Activated CD4-positive, alpha-beta T cell treated with anti-CD3 and anti-CD28 coated beads for 48 hours (primary cell): ENCODE data around the gene TBC1D4.
"Not testable (repeated sequence)": the region's sequence is repeated elsewhere in the genome, so short reads cannot be mapped to it uniquely, and the experiment has no call there.

ENCODE experiments used
- DNase-seq: peaks from one replicate; pipeline ENCODE4 v3.0.0-alpha.2; 2020

TBC1D4 gene

DNA sequence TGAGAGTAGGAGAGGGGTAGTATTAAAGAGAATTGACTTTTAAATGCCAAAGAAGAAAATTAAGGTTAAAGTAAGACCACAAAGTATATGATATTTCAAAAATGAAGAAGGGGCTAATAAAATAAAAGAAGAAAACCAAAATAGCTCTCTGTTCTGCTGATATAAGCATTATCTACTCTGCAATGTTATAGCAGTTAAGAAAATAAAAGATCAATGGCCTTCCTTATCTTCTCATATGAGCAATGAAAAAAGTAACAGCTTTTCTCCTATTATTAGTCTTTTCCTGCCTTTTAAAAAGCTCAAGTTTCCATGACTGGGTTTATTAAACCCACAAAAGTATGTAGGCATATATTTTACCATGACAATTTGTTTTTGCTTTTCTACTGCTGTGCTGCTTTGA, 126.4 kb downstream of the TBC1D4 start:
- DNase-seq: no peak

DNA sequence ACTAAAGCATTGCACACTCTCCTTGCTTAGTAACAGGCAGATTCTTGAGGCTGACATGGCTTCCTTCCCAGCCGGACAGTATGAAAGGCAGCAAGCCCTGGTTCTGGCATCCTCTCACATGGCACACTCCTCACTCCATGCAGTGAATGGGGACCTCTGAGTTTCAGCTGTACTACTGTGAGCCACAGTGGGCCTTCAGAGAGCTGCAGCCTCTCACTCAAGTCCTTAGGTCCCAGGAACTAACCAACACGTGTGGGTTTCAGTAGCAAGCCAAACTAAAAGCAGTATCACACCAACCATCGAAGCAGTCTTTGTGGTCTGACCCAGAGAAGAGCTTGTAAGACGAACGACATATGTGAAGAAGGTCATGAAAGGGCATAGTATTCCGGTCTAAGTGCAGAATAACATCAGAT, 128.2 kb downstream of the TBC1D4 start:
- DNase-seq: no peak

DNA sequence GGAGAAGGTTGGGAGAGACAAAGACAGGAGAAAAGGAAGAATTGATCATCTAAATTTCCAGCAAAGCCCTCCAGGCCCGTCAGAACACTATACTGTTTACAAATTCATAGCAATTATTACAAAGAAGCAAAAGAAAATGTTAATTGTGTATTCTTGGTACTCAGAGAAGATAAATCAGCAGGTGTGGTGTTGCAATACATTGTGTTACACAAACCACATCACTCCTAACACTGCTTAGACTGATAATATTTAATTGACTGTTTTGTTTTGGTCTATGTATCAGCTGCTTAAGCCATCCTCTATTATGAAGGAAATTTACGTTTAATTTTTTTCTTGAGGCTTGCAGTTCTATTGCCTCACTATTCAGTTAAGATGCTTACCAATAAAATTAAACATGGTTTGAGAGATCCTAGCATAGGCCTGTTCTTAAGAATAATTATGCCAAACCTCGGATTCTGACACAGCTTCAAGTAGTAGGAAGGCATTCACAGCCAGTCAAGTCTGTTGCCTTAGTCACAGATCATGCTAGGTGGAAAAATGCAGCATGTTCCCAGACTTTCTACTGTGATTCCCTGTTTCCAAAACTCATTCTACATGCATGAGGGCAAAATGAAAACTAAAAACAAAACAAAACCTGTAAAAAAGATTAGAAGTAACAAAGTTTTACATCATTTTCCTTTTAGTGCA, 129.2 kb downstream of the TBC1D4 start:
- no peak for DNase-seq

DNA sequence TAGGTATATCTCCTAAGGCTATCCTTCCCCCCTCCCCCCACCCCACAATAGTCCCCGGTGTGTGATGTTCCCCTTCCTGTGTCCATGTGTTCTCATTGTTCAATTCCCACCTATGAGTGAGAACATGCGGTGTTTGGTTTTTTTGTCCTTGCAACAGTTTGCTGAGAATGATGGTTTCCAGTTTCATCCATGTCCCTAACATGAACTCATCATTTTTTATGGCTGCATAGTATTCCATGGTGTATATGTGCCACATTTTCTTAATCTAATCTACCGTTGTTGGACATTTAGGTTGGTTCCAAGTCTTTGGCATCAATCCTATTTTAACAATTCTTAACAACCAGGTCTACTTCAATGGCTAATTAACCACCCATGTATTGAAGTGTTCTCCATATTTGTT, 130.4 kb downstream of the TBC1D4 start:
- not testable (repeated sequence) for DNase-seq

DNA sequence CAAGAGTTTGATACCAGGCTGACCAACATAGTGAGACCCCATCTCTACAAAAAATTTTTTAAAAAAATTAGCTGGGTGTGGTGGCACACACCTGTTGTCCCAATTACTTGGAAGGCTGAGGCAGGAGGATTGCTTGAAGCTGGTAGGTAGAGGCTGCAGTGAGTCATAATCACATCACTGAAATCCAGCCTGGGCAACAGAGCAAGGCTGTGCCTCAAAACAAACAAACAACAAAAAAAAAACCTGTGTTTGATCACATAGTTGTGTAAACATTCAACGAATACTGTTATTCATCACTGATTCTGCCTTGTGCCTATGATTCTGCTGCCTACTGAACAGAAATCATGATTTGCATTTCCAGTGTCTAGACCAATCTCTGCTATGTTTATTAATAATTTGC, 134.0 kb downstream of the TBC1D4 start:
- DNase-seq: no peak

DNA sequence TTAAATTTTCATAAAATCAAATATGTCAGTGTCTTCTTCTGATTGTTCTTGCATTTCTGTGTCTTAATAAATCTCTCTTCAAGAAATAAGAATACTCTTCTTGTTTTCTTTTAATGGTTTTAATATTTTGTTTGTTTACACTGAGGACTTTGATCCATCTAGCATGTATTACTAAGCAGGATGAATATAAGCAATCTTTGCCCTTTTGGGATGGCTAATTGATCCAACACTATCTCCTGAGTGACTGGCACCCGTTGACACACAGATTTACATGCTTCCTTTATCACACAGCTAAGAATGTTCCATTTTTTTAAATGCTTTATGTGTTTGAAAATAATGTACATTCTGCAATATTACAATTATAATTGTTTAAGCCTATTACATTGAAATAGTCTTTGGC, 134.5 kb downstream of the TBC1D4 start:
- DNase-seq: no peak

DNA sequence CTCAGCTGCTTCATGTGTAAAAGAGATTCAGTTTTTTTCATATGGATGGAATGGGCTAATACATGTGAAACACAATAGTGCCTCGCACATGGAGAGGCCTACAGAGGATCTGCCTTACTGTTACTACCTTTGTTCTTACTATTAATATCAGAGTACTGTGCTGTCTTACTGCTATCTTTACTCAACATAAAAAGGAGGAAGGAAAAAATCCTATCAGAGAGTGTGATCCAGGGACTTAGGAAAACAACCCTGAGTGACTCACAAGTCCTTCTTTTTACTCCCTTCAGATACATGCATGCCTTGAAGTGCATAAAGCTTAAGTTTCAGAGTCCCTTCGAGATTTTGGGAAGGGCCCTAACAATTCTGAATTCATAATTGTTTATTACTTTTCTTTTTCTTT, 136.8 kb downstream of the TBC1D4 start:
- no peak for DNase-seq

DNA sequence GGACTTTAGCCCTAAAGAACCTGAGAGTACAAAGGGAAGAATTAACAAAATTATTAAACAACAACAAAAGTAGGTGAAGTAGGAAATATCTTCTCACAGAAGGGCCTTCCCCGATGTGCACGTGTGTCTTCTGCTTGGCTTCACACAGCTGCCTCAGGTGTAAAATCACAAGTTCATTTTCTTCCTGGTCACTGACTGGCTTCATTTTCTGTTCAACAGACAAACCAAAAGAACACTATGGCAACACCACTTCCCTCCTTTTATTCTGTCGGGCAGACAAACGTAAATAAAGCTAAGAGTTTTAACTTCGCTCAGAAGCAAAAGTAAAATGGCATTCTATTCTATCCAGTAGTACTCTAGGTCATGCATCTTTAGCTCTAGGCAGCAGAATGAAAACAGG, 140.9 kb downstream of the TBC1D4 start:
- DNase-seq: no peak

DNA sequence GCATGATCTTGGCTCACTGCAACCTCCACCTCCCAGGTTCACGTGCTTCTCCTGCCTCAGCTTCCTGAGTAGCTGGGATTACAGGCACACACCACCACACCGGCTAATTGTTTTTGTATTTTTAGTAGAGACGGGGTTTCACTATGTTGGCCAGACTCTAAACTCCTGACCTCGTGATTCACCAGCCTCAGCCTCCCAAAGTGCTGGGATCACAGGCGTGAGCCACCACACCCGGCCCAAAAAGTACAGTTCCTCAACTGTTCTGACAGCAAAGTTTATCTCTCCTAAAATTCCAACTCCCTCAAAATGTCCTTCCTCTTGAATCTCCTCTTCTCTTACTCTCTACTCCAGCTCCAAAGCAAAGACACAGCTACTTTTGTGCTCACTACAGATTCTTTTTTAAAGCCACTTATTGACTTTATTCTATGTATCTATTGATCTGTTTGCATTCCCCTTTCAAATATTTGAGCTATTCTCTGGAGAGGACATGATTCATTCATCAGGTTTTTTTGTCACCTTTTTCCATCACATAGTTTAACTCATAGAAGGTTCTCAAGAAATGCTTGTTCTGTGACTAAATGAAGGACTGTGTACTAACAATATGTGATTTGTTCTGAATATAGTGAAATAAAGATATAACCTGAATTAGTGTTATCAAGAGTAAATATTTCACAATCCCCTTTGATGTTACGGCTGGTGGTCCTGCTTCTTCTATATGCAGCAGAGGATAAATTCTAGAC, 142.2 kb downstream of the TBC1D4 start:
- DNase-seq: no peak

DNA sequence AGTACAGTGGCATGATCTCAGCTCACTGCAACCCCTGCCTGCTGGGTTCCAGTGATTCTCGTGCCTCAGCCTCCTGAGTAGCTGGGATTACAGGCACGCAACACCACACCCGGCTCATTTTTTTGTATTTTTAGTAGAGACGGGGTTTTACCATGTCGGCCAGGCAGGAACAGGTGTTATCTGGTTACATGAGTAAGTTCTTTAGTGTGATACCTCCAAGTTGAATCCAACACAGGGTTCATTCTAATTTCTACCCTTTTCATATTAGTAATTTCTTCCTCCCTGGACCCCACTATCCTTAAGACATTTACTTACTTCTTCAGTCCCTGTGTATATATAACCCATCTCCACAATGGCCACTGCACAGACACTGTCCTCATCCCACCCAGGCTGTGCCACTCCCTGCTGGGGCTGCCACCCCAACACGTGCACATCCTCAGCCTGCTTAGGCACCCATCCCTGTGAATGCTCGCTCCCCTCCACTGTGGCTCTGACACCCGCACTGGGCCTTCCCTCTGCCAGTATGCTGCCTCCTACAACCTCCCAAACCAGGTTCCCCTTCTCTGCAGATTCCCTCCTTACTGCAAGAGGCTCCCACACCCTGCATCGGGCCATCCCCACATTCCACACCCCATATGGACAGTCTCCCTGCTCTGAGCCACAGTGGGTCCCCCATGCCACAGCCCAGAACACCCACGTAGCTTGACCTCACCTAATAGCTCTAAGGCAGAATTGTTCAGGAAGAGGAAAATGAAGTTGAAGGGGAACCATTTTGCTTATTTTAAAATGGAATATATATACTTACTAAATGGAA, 147.1 kb downstream of the TBC1D4 start:
- DNase-seq: no peak

DNA sequence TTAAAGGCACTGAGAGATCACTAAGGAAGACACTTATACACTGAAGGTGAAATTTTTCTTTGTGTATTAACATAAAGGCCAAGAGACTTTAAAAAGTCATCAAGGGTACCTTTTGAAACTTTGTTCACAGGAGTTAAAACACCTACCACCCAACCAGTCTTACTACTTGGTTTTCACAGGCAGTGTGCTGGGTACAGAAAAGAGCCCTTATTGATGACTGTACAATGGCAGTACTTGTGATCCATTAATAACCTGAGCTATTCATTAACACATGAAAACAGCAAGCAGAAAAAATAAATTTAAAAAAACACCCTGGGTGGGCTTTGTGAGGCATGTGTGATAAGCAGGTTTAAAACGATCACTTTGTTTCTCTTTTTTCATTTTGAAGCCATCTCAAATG, 148.9 kb downstream of the TBC1D4 start:
- DNase-seq: no peak

DNA sequence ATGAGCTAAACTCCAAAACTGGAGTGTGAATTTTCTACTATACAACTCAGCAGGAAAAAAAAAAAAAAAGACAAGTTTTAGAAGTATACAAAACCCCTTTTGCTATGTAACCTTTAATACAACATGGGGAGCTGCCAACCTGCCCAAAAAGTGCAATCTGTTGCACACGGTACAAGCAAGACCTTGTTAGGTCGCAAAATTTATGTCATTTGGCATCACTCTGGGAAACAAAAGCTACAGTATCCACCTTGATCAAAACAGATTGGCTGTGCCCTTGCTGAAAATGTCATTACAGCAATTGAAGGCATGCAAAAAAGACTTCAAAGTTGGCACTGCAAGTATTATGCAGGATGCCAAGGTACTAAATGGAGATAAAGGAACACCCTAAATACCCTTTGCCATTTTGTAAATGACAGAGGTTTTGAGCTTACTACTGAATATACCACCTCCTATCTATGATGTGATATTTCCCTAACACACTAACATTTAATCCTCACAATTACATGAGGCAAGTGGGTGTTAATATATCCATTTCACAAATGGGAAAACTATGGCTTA, 150.1 kb downstream of the TBC1D4 start:
- no peak for DNase-seq

DNA sequence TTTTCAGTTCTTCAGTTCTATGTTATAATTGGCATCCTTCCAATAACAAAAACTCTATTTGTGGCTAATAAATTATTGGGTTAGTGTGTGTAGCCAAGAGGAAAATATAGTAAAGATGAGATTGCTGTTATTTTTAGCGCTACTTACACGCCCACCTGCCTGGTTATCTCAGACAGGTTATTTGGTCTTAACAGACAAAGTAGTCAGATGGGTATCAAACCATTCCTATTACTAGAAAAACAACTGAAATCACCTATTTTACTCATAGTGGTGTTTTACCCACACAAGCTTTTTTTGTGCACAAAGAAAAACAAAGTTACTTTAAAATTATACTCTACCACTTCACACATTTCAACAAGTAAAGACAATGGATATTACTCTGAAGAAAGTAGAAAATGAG, 151.2 kb downstream of the TBC1D4 start:
- no peak for DNase-seq

DNA sequence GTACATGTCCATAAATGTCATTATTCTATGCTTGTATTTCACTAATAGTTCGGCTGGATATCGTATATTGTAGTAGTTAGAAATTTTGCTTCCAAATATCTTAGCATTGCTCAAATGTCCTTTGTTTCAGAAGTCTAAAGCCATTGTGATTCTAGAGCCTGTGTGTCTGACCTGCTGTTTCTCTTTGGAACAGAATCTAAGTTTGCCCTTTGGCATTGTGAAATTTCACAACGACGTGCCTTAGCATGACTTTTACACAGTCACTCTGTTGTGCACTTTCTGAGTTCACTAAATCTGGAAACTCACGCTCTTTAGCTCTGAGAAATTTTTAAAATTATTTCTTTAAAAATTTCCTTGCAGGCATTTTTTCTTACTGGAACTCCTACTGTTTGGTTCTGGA, 152.2 kb downstream of the TBC1D4 start:
- no peak for DNase-seq

DNA sequence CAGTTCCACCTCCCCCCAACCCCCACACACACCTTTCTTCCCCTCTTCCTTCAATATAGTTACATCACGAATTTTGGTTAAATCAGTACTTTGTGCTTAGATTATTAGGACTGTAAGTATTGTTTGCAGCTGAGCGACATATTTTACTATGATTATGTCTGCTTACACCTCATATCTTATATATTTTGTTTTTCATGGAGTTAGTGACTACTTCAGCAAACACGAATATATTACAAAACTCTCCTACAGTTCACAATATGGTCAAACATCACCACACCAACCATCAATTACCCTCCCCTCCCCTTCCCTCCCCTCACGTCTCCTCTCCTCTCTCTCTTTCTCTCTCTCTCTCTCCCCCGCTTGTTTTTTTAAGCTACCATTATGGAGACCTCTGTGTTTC, 152.9 kb downstream of the TBC1D4 start:
- no peak for DNase-seq

DNA sequence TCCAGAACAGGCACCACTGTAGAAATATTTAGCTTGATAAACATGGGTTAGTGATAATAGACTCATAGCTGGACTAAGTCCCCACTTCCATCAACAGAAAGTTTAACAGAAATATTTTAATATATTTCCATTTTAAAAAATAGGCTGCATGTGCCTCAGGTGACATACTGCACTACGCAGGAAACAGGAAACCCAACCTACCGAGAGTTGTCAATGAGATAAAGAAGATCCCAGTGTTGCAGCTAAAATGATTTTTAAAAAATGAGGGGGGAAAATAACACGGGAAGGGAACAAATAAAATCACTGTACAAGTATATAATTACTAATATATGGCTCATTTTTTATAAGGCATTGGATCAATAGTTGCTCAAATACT, 154.8 kb downstream of the TBC1D4 start:
- DNase-seq: no peak

DNA sequence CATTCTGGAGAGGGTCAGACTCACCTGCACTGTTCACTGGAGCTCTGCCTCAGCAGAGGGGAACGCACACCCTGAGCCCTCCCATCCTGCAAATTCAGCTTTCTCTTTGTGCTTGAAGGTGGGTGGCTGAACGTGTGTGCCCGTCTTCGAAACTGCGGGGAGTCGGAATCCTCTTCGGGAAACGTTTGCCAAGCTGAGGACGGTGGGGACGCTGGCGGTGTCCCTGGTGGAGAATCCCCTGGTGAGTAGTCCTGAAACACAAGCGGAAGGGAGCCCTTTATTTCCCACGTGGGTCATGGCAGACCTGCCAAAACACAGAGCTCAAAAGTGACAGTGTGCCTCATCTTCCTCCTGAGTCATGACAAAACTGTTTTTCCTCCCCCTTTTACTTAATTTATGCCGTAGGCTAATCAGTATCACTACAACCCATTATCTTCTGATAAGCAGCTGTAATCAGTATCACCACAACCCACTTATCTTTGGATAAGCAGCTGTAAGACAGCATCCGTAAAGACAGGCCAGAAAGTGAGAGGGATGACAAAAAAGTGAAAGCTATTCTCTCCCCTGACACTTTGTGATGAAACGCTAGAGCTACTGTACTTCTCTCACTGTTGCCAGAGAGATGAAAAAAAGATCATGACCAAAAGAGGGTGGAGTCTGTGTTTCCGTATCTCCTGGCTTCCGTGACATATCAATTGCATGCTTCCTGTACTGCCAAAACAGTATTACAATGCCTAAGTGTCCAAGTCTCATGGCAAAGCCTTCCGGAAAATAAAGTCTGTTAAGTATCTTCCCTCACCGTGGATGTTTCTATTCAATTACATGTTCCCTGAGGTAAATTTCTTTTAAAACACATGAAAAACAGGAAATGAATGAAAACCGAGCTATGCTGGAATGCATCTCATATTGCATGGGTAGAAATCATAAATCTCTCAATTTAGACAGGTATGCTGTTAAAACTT, 155.5 kb downstream of the TBC1D4 start:
- peak; percentile 77 for DNase-seq

DNA sequence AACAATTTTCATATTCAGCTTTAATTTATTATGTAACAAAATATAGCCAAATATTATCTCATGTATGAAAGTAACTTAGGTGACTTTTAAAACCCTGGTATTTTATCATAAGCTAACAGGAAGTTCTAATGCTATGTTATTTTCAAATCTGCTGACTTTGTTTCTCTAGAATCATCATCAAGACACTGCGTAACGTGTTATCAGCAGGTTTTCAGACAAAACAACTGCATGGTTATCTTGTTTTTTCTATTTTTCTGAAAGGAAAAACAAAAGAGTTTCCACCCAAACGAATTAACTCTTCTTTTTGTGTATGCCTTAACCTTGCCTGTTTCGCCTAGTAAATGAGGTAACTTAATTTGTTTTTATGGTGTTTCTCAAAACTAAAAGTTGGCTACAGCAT, 156.3 kb downstream of the TBC1D4 start:
- no peak for DNase-seq

DNA sequence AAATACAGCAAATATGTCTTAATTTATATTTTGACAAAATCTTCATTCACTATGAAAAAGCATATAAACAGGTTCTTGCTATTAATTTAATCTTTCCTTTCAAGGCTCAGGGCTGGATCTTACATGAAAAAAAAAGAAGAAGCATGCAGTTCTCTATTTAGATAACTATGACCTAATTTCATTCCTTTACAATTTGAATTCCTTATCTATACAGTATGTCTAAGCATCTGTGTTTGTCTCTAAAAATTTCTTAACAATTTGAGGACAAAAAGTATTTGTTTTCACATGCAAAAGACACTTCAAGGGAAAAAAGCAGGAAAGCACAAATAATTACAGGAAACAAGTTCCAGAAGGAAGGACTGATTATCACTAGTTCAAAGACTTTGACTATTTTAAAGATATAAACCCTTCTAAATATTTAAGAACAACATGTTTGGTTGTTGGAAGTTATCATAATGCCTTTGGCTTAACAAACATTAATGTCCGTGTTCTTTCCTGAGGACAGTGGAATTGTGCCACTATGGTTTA, 157.5 kb downstream of the TBC1D4 start:
- no peak for DNase-seq

DNA sequence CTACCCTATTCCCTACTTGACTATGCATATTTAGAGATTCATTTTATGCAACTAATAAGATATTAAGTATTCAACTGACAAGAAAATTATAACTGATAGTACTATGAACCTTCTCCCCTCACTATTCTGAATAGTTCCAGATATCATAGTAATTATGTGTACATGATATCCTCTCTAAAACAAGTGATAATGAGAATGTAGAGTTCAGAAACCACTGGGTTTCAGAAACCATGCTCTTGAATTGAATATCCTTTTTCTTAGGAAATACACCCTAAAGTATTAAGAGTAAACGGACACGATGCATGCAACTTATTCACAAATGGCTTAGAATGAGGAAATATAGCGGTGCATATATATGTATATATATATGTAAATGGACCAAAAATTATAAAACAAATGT, 160.9 kb downstream of the TBC1D4 start:
- no peak for DNase-seq

DNA sequence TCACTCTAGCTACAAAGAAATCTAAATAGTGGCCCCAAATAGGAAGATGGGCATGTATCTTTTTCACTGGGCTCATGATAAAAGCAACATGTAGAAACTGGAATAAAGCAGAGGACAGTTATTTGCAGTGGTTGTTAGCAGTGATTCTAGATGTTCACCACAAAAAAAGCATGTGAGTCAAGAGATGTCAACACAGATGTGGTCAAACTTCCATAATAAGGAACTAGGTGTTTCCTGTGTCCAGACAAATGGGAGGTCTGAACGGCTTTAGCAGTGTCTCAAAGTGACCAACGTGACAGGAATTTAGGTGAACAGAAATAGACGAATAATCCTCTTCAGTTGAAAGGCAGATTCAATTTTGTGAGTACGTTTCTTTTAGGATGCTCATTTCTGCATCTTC, 162.7 kb downstream of the TBC1D4 start:
- DNase-seq: no peak

DNA sequence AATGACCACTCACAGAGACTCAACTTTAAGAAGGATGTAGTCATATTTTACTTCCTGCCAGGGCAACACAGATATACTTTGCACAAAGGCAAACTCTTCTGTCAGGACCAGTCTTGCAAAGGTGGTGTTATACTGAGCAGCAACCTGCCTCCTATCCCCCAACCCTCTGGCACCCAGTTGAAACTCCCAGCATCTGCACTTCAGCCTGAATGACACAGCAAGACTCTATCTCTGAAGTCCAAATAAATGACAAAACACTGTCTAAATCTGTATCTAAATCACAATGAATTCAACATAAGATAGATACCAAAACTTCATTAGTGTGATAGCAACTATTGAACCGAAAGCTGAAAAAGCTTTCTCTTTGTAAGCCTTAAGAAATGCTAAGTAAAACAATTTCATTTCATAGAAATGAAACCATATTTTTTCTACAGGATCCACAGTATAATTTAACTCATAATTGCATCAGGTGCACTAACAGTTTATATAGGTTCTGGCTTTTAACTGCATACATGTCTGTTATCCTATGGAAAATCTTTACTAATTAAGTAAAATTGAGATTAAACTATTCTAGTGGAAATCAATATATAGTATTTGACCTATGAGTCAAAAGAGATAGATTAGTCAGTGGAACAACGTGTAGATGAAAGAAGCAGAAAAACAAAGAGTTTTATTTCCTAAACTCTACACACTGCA, 163.7 kb downstream of the TBC1D4 start:
- DNase-seq: peak; percentile 45
